ENCODE results near the gene GPATCH1.
"Not testable (repeated sequence)": the region's sequence is repeated elsewhere in the genome, so short reads cannot be mapped to it uniquely, and the experiment has no call there.

The GPATCH1 gene

DNA sequence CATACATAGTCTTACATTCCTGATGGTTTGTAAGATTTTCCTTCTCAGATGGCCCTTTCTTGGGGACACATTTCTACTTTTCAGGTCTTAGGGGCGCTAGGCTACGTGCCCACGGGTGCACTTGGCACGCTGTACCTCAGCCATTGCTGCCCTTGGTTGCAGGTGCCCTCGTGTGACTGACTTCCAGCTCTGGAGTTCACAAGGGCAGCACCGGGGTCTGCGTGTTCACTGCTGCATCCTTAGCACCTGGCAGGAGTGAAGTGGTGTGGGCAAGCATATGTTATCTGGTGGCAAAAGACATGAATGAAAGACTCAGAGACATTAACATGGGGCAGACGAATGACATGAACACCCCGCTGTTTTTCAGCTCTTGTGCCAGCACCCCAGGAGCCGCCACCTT lies 37.7 kb downstream of the GPATCH1 start:
- DNase-seq (ENCODE audit: low read depth) = no peak

DNA sequence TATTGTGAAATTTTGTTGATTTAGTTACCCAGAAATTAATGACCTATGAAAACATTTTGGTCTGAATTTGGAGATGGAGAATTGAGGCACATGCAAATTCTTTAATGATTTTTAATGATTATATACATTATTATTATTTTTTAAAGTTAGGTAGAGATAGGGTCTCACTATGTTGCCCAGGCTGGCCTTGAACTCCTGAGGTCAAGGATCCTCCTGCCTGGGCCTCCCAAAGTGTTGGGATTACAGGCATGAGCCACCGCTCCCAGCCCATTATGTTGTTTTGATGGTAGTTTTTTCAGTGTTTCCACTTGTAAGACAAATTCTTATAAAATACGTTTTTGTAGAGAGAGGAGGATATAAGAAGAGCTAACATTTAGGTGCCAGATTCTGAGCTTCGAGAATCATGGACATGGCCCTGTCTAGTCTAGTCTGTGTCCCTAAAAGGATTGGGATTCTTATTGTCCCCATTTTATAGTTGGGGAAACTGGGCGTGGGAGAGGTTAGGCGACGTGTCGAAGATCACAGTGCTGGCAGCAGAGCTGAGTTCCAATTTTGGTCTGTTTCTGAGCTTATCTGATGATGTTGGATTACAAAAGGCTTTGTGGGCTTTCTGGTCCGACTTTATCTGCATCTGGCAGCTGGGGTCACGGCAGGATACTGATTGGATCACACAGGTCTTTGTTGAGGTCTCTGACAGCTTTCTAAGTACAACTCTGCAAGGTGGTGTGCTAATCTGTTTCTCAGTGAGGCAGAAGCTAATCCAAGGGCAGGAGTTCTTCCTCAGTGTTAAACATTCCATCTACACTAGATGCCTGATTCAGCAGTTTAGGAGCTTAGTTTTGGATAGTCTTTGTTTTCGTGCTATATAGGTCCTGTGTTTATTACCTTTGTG lies 43.5 kb downstream of the GPATCH1 start:
- DNase-seq (ENCODE audit: low read depth) = no peak

DNA sequence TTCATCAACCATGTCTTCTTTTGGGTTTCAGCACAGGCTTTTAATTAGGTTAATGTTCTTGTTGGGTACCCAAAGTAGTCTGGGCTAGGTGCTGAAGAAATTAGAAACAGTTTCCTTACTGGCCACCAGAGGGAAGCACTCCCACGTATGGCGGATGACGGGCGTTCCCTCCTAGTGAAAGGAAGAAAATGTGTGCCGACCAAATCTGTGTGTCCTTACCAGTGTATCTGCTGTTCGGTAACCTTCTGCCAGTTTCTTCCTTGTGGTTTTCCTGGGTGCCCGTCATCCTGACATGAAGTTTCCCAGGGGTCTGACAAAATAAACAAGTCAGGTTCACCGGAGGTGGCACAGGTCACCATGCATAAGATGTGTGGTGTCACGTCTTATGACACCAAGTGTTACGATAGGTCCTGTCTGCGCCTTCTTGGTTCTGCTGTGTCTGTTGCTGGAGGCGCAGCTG lies 45.0 kb downstream of the GPATCH1 start:
- peak; percentile 23 for DNase-seq (ENCODE audit: low read depth)

- DNase-seq (ENCODE audit: low read depth) = not testable (repeated sequence)
Observed at GRCh38 chr19:33126712-33127111, 45.7 kb downstream of the GPATCH1 start.

- no peak for DNase-seq (ENCODE audit: low read depth)
Observed at GRCh38 chr19:33129901-33130300, 48.9 kb downstream of the GPATCH1 start.

DNA sequence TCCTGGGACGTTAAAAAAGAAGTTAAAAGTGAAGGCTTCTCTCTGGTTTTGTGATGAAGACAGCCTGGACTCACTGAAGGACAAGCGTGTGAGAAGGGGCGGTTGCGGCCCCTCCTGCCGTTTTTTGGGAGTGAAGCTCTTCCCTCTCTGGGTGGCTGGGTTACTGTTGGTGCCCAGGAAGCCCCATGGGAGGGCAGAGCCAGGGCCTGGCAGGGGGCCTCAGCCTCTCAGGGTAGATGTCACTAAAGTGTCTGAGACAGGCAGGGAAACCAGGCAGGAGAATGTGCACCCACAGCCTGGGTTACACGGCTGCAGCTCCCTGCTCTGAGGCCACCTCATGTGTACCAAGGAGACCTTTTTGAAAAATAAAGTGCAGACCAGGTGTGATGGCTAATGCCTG lies 49.5 kb downstream of the GPATCH1 start:
- no peak for DNase-seq (ENCODE audit: low read depth)

DNA sequence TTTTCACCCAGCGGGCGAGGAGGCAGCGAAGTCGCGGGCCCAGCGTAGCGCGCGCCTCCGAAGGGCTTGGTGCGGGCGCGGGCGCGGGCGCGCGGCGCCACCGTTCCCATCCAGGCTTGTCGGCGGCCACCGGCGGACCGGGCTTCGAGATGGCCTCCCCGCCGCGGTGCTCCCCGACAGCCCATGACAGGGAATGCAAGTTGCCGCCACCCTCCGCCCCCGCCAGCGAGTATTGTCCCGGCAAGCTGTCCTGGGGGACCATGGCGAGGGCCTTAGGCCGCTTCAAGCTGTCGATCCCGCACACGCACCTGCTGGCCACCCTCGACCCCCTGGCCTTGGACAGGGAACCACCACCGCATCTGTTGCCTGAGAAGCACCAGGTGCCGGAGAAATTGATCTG lies 51.0 kb downstream of the GPATCH1 start, which contains the start of gene WDR88:
TSS of gene WDR88 (plus strand) at position 94 of the 400 bp plus-strand sequence. CDS start at position 150, 56 bp downstream.
- DNase-seq (ENCODE audit: low read depth) = no peak

- no peak for DNase-seq (ENCODE audit: low read depth)
Observed at GRCh38 chr19:33132425-33132824, 51.4 kb downstream of the GPATCH1 start.

DNA sequence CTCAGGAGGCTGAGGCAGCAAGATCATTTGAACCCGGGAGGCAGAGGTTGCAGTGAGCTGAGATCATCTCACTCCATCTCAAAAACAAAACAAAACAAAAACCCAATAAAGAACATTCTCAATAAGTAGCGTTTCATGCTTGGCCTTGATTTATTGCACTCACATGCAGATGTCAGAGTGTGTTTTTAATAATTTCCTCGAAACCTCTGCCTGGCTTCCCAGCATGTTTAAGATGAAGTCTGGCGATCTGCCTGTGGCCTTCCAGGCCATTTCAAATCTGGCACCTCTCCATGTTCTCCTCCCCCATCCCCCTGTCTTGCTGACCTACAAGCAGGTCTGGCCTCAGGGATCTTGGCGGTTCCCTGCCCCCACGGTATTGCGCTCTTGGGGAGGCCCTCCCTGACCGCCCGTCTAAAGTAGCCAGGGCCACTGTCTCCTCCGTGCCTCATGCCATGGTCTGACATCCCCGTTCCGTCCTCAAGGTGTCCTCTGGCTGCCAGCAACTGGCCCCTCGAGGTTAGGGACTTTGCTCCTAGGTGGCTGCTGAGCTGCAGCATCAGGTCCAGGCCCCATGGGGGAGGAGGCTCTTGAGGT lies 52.6 kb downstream of the GPATCH1 start:
- DNase-seq (ENCODE audit: low read depth) = no peak

- DNase-seq (ENCODE audit: low read depth) = peak; percentile 42
Observed at GRCh38 chr19:33134571-33135041, 53.6 kb downstream of the GPATCH1 start.

DNA sequence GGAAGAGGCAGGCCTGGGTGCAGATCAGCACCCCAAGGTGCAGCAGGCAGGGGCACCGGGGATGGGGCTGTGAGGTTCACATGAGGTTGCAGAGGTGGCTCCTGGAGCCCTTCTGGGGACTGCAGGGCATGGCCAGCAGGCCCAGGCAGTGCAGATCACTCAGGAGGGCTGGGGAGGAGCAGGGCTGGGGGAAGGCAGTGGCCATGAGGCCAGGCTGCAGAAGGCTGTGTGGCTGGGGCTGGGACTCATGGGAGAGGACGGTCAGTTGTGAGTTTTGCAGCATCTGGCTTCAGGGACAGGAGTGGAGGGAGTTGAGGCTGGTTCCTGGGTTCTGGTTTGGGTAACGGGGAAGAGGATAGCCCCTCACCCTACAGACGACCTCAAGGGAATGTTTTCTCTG lies 58.2 kb downstream of the GPATCH1 start:
- DNase-seq (ENCODE audit: low read depth) = no peak

- DNase-seq (ENCODE audit: low read depth) = no peak
Observed at GRCh38 chr19:33143897-33144405, 63.0 kb downstream of the GPATCH1 start.

DNA sequence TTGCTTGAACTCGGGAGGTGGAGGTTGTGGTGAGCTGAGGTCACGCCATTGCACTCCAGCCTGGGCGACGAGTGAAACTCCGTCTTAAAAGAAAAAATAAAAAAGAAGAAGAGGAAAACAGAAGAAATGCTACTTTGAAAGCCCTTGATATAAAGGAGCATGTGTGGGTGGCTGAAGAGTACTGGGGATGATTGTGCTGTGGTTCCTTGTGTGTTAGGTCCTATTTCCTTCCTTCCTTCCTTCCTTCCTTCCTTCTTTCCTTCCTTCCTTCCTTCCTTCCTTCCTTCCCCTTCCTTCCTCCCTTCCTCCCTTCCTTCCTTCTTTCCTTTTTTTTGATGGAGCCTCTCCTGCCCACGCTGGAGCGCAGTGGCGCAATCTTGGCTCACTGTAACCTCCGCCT lies 65.2 kb downstream of the GPATCH1 start:
- no peak for DNase-seq (ENCODE audit: low read depth)

GRCh38 chr19:33147538-33147937 lies 66.6 kb downstream of the GPATCH1 start:
- DNase-seq (ENCODE audit: low read depth) = no peak

GRCh38 chr19:33150852-33151518 lies 70.0 kb downstream of the GPATCH1 start:
- no peak for DNase-seq (ENCODE audit: low read depth)

DNA sequence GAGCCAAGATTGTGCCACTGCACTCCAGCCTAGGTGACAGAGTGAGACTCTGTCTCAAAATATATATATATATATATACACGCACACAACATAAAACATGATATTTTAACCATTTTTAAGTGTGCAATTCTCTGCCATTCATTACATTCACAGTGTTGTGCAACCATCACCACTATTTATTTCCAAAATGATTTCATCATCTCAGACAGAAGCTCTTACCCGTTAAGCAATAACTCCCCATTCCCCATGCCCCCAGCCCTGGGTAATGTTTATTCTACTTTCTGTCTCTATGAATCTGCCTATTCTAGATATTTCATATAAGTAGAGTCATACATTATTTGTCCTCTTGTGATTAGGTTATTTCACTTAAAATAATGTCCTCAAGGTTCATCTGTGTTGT lies 71.2 kb downstream of the GPATCH1 start:
- DNase-seq (ENCODE audit: low read depth) = no peak

DNA sequence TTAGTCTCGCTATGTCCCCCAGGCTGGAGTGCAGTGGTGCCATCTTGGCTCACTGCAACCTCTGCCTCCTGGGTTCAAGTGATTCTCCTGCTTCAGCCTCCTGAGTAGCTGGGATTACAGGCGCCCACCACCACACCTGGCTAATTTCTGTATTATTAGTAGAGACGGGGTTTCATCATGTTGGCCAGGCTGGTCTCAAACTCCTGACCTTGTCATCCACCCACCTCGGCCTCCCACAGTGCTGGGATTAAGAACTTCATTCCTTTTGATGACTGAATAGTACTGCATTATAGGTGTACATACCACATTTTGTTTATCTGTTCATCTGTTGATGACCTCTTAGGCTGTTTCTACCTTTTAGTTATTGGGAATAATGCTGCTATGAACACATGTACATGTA lies 71.6 kb downstream of the GPATCH1 start:
- DNase-seq (ENCODE audit: low read depth) = not testable (repeated sequence)

DNA sequence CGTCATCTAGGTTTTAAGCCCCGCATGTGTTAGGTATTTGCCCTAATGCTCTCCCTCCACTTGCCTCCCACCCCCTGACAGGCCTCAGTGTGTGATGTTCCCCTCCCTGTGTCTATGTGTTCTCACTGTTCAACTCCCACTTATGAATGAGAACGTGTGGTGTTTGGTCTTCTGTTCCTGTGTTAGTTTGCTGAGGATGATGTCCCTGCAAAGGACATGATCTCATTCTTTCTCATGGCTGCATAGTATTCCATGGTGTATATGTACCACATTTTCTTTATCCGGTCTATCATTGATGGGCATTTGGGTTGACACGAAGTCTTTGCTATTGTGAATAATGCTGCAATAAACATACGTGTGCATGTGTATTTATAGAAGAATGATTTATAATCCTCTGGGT lies 73.3 kb downstream of the GPATCH1 start:
- DNase-seq (ENCODE audit: low read depth) = not testable (repeated sequence)

GRCh38 chr19:33156334-33156733 lies 75.4 kb downstream of the GPATCH1 start:
- no peak for DNase-seq (ENCODE audit: low read depth)

DNA sequence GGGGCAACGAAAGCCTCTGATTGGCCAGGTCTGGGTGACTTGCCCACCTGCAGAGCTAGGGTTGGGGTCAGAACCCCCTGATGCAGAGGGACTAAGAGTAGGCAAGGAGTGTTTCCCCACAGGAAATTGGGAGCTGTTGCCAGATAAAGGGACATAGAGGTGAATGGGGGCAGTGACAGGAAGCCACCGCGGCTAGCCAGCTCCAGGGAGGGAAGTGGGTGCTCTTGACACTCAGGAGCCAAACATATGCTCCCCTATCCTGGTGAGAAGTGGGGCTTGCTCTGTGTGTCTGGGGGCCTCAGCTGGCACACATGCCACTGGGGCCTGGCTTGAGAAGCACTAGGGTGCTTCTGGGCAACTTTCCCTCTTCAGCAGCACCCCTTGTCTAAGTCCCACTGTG lies 76.9 kb downstream of the GPATCH1 start:
- DNase-seq (ENCODE audit: low read depth) = no peak

GRCh38 chr19:33158365-33158764 lies 77.4 kb downstream of the GPATCH1 start:
- no peak for DNase-seq (ENCODE audit: low read depth)

GRCh38 chr19:33159149-33159548 lies 78.2 kb downstream of the GPATCH1 start:
- DNase-seq (ENCODE audit: low read depth) = no peak

All from stimulated activated CD8-positive, alpha-beta memory T cell treated with anti-CD3 and anti-CD28 coated beads, Interleukin-4, amount 100 ng/mL, for 24 hours (primary cell).